ENCODE results near the gene PPP4R1.
A peak's percentile ranks its signal among the peaks of the same experiment; 100 is the strongest.

The PPP4R1 gene

GRCh38 chr18:9542924-9543323 lies 71.4 kb downstream of the PPP4R1 start:
- DNase-seq, result no peak

- no peak for DNase-seq
These were observed 74.4 kb downstream of the PPP4R1 start for GRCh38 chr18:9539938-9540337.

GRCh38 chr18:9539283-9539682 lies 75.1 kb downstream of the PPP4R1 start:
- no peak for DNase-seq

GRCh38 chr18:9537677-9538076 lies 76.7 kb downstream of the PPP4R1 start:
- DNase-seq, result no peak

GRCh38 chr18:9536354-9537152 lies 77.8 kb downstream of the PPP4R1 start:
- no peak for DNase-seq

GRCh38 chr18:9535430-9535991 lies 78.8 kb downstream of the PPP4R1 start:
- no peak for DNase-seq

GRCh38 chr18:9534844-9535243 lies 79.5 kb downstream of the PPP4R1 start:
- DNase-seq, result no peak

- DNase-seq, result no peak
These were observed 82.5 kb downstream of the PPP4R1 start for GRCh38 chr18:9531791-9532410.

GRCh38 chr18:9530226-9531009 lies 83.9 kb downstream of the PPP4R1 start:
- DNase-seq, result no peak

- no peak for DNase-seq
These were observed 87.9 kb downstream of the PPP4R1 start for GRCh38 chr18:9526458-9526857.

GRCh38 chr18:9522952-9523351 lies 91.4 kb downstream of the PPP4R1 start:
- no peak for DNase-seq

GRCh38 chr18:9521770-9522169 lies 92.6 kb downstream of the PPP4R1 start:
- DNase-seq, result no peak

GRCh38 chr18:9520666-9521065 lies 93.7 kb downstream of the PPP4R1 start:
- DNase-seq, result no peak

- DNase-seq, result no peak
These were observed 95.0 kb downstream of the PPP4R1 start for GRCh38 chr18:9519399-9519798.

GRCh38 chr18:9517869-9518268 lies 96.5 kb downstream of the PPP4R1 start:
- no peak for DNase-seq

GRCh38 chr18:9516437-9517064 lies 97.8 kb downstream of the PPP4R1 start:
- DNase-seq, result peak; percentile 1

GRCh38 chr18:9513971-9514512 lies 100.3 kb downstream of the PPP4R1 start:
- DNase-seq, result no peak

GRCh38 chr18:9508446-9509025 lies 105.8 kb downstream of the PPP4R1 start:
- no peak for DNase-seq

GRCh38 chr18:9507565-9508088 lies 106.7 kb downstream of the PPP4R1 start:
- DNase-seq, result no peak

GRCh38 chr18:9506046-9506792 lies 108.1 kb downstream of the PPP4R1 start:
- DNase-seq, result no peak
